Choroid plexus epithelial cell (primary cell): ENCODE results near the gene CDR2L.
"Not testable (repeated sequence)": the region's sequence is repeated elsewhere in the genome, so short reads cannot be mapped to it uniquely, and the experiment has no call there.

ENCODE experiments used
- DNase-seq: peaks from one replicate; pipeline ENCODE4 v3.0.0-alpha.2; 2010; ENCODE audit warnings: low read depth
- H3K4me3 ChIP-seq: 2 replicates; pipeline ENCODE4 v1.5.1; 2011; ENCODE audit warnings: low read depth, mild to moderate bottlenecking, control low read depth, low read length, moderate library complexity
- CTCF ChIP-seq: conservative IDR thresholded peaks from 2 replicates; pipeline ENCODE4 v1.5.1; 2011; ENCODE audit warnings: low read depth, mild to moderate bottlenecking, control low read depth, inconsistent platforms, low read length, moderate library complexity

The CDR2L gene

GRCh38 chr17:75039238-75039637 is 51.8 kb downstream of the CDR2L start:
- TF ChIP-seq CTCF = no peak
- no peak overlapping the region for H3K4me3 ChIP-seq
- DNase-seq = no peak

- no peak overlapping the region for H3K4me3 ChIP-seq
- no peak for TF ChIP-seq CTCF
- DNase-seq = no peak
Observed at GRCh38 chr17:75041656-75042280, 54.3 kb downstream of the CDR2L start.

- not testable (repeated sequence) for DNase-seq
Observed at GRCh38 chr17:75043789-75044188, 56.4 kb downstream of the CDR2L start.

GRCh38 chr17:75044716-75045115 is 57.3 kb downstream of the CDR2L start:
- no peak for TF ChIP-seq CTCF
- DNase-seq = no peak
- no peak overlapping the region for H3K4me3 ChIP-seq

More at GRCh38 chr17:75043789-75044188, 56.4 kb downstream of the CDR2L start:
- H3K4me3 ChIP-seq = not testable (repeated sequence)

GRCh38 chr17:75045946-75046406 is 58.5 kb downstream of the CDR2L start:
- not testable (repeated sequence) for DNase-seq
- peak overlapping the region; percentile 100 for H3K4me3 ChIP-seq

GRCh38 chr17:75046407-75047289 is 59.2 kb downstream of the CDR2L start, which contains the start of the genes ATP5PD and KCTD2:
ATP5PD (minus strand) TSS chr17:75046969; CDS start chr17:75042650, 4,319 bp downstream.
KCTD2 (plus strand) TSS chr17:75047225; CDS start chr17:75047251, 26 bp downstream.
- DNase-seq = peak; percentile 98
- TF ChIP-seq CTCF = no peak
- peak within 1 kb of the TSS; percentile 100 for H3K4me3 ChIP-seq

- TF ChIP-seq CTCF = no peak
- DNase-seq = no peak
- peak overlapping the region; percentile 100 for H3K4me3 ChIP-seq
Observed at GRCh38 chr17:75047398-75048098, 60.1 kb downstream of the CDR2L start.
